NB4 (cell line): Measurements from ENCODE around the gene SMARCA2.

ENCODE experiments used
- DNase-seq: peaks from one replicate; pipeline ENCODE4 v3.0.0; 2010; ENCODE audit warnings: low read depth
- H3K4me3 ChIP-seq: one replicate; pipeline ENCODE4 v1.5.1; 2011; ENCODE audit warnings: mild to moderate bottlenecking, low read depth, low read length, moderate library complexity
- MYC ChIP-seq: IDR thresholded peaks from 2 replicates; pipeline ENCODE4 v1.6.1; 2011; ENCODE audit warnings: low read depth, low read length
- POLR2A ChIP-seq: IDR thresholded peaks from 2 replicates; pipeline ENCODE4 v1.6.1; 2011; ENCODE audit warnings: mild to moderate bottlenecking; ENCODE audit not compliant: insufficient read length; ENCODE audit errors: extremely low read depth
- TF ChIP-seq, protein P1 (sequence below): IDR thresholded peaks from one replicate; pipeline ENCODE4 v1.5.1; 2012; ENCODE audit warnings: low read depth, low read length
- TF ChIP-seq, protein P2 (sequence below): IDR thresholded peaks from 2 replicates; pipeline ENCODE4 v1.6.1; 2011; ENCODE audit warnings: low read depth, low read length

Gene SMARCA2

DNA sequence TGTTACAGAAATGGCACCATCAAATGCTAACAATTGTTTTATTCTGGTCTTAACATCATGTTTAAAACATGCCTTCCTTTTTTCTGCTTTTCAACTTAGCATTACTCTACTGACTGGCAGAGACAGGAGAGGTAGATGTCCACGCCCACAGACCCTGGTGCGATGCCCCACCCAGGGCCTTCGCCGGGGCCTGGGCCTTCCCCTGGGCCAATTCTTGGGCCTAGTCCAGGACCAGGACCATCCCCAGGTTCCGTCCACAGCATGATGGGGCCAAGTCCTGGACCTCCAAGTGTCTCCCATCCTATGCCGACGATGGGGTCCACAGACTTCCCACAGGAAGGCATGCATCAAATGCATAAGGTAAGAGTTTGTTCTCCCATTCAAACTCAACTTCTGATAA lies 13.7 kb downstream of the SMARCA2 start:
- H3K4me3 ChIP-seq = no peak overlapping the region
- TF ChIP-seq, protein P1, sequence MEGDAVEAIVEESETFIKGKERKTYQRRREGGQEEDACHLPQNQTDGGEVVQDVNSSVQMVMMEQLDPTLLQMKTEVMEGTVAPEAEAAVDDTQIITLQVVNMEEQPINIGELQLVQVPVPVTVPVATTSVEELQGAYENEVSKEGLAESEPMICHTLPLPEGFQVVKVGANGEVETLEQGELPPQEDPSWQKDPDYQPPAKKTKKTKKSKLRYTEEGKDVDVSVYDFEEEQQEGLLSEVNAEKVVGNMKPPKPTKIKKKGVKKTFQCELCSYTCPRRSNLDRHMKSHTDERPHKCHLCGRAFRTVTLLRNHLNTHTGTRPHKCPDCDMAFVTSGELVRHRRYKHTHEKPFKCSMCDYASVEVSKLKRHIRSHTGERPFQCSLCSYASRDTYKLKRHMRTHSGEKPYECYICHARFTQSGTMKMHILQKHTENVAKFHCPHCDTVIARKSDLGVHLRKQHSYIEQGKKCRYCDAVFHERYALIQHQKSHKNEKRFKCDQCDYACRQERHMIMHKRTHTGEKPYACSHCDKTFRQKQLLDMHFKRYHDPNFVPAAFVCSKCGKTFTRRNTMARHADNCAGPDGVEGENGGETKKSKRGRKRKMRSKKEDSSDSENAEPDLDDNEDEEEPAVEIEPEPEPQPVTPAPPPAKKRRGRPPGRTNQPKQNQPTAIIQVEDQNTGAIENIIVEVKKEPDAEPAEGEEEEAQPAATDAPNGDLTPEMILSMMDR = no peak
- TF ChIP-seq MYC = no peak
- TF ChIP-seq POLR2A = no peak
- TF ChIP-seq, protein P2, sequence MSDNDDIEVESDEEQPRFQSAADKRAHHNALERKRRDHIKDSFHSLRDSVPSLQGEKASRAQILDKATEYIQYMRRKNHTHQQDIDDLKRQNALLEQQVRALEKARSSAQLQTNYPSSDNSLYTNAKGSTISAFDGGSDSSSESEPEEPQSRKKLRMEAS = no peak
- no peak for DNase-seq

DNA sequence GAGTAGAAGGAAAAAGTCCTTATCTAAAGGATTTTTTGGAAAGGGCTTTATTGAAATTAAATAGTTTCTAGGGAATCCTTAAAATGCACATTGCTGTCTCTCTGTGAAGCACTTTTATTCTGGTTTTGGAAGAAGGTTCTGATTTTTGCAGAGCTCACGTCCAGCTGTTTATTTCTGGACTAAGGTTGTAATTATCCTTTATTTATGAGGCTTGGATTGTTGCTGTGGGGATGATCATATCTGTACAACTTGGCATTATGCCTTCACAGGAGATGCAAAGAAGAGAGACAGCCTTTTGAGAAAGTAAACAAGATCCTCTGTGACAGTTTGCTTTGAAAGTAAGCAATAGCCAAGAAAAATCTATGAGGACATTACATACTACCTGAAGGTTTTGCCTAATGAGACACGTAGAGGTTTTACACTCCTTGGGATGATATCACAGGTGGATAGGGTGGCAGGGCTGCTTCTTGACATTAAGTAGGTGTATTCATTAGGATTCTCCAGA lies 14.6 kb downstream of the SMARCA2 start:
- H3K4me3 ChIP-seq = no peak overlapping the region
- DNase-seq = no peak
- TF ChIP-seq, protein P1 = no peak

DNA sequence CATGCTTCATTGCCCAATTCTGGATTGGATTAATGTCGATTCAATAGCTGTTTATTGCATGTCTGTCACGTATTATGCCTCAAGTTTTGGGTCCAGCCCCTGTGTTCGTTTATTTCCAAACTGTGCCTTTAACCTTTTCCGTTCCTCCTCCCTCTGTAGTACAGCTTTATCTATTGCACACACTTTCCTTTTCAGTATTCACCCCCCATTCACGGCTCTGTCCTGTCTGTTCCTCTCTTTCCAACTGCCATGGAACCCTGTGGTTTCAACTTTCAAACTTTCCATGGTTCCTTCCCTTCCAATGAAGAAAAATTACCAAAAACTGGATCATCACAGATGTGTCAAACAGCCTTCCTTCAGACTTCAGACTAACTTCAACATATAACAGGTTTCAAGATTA lies 17.1 kb downstream of the SMARCA2 start:
- DNase-seq = no peak
- no peak overlapping the region for H3K4me3 ChIP-seq
- TF ChIP-seq, protein P2 = no peak
- no peak for TF ChIP-seq MYC
- TF ChIP-seq POLR2A = no peak
- TF ChIP-seq, protein P1 = no peak

GRCh38 chr9:2036844-2037243 lies 21.7 kb downstream of the SMARCA2 start:
- H3K4me3 ChIP-seq = no peak overlapping the region
- no peak for DNase-seq
- TF ChIP-seq, protein P2 = no peak
- no peak for TF ChIP-seq MYC
- TF ChIP-seq POLR2A = no peak
- TF ChIP-seq, protein P1 = no peak

DNA sequence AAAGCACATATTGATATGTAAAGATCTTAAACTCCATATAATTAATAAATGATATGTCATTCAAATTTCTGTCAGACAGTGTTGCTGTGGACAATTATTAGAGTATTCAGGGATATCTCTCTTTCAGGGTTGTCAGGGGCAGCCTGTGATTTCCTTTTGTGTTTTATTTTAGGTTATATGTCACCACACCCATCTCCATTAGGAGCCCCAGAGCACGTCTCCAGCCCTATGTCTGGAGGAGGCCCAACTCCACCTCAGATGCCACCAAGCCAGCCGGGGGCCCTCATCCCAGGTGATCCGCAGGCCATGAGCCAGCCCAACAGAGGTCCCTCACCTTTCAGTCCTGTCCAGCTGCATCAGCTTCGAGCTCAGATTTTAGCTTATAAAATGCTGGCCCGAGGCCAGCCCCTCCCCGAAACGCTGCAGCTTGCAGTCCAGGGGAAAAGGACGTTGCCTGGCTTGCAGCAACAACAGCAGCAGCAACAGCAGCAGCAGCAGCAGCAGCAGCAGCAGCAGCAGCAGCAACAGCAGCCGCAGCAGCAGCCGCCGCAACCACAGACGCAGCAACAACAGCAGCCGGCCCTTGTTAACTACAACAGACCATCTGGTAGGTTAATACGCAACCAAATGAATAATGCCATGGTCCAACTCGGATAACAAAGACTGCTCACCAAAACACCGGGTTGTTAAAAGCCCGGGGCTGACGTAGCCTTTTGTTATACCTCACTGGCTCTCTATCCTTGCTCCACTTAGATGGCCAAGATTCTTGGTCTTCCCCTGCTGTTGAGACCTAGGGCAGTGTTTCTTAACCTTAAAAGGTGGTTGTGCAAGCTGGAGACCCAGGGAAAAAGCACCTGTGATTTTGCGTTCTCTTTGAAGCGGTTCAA lies 24.4 kb downstream of the SMARCA2 start:
- TF ChIP-seq, protein P2 = no peak
- TF ChIP-seq, protein P1 = no peak
- no peak for TF ChIP-seq POLR2A
- TF ChIP-seq MYC = no peak
- no peak overlapping the region for H3K4me3 ChIP-seq
- no peak for DNase-seq
